Type B pancreatic cell (in vitro differentiated cells): ENCODE results near the gene IER5. TPM values are rescaled to one million over a fixed set of nuclear protein-coding genes. Genes with fewer than 3 reads are reported as not detected.

Source experiments
- DNase-seq: peaks from one replicate; pipeline ENCODE4 v3.0.0; 2021; ENCODE audit warnings: mixed read lengths; ENCODE audit not compliant: unreplicated experiment; ENCODE audit errors: extremely low spot score
- H3K27ac Mint-ChIP-seq: 2 replicates; pipeline ENCODE4 v1.8.0; 2021; ENCODE audit warnings: mild to moderate bottlenecking, mixed read lengths
- H3K27me3 Mint-ChIP-seq: 2 replicates; pipeline ENCODE4 v1.8.0; 2021; ENCODE audit warnings: mixed read lengths
- H3K36me3 Mint-ChIP-seq: 2 replicates; pipeline ENCODE4 v1.8.0; 2021; ENCODE audit warnings: mixed read lengths
- H3K4me1 Mint-ChIP-seq: one replicate; pipeline ENCODE4 v1.8.0; 2021; ENCODE audit warnings: mixed read lengths; ENCODE audit not compliant: unreplicated experiment
- H3K4me3 Mint-ChIP-seq: 2 replicates; pipeline ENCODE4 v1.8.0; 2021; ENCODE audit warnings: mild to moderate bottlenecking, mixed read lengths
- H3K9me3 Mint-ChIP-seq: 2 replicates; pipeline ENCODE4 v1.8.0; 2021; ENCODE audit warnings: mixed read lengths
- total RNA-seq: library from RNA; stranded (reverse); gene quantifications from 2 replicates; pipeline ENCODE4 v1.2.1, GENCODE V29; 2021; ENCODE audit warnings: low replicate concordance
- TF ChIP-seq, protein P1 (sequence below): fragments of 200-600 bp; sonication (generic); conservative IDR thresholded peaks from 2 replicates; pipeline ENCODE4 v1.5.0; 2021; ENCODE audit warnings: antibody characterized with exemption, mild to moderate bottlenecking

IER5 gene
- total RNA-seq, 1 donor from 2014 or later, result 16.6 TPM

DNA sequence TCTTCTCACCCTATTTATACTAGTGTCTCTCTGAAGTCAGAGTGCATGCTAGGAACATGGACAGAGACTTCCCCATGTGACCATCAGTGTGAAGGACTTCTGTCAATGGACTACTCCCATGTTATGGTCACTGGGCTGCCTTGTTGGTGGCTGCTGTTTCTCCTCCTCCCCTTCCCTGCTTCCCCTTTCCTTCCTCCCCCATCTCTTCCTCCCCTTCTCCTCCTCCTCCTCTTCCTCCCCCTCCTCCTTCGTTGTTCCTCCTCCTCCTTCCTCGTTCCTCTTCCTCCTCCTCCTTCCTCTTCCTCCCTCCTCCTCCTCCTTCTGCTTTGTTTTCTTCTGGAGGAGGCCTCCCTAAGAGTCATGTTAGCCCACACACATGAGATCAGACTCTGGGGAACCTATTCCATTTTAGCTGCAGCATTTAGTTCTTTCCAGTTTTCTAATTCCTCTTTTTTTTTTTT lies 35.8 kb downstream of the IER5 start:
- no peak overlapping the region for H3K4me3 Mint-ChIP-seq
- H3K9me3 Mint-ChIP-seq, result peaks cover 4% of the 10 kb centered on the region
- no peak overlapping the region for H3K27ac Mint-ChIP-seq
- H3K4me1 Mint-ChIP-seq, result peaks cover 41% of the 10 kb centered on the region
- TF ChIP-seq, protein P1, sequence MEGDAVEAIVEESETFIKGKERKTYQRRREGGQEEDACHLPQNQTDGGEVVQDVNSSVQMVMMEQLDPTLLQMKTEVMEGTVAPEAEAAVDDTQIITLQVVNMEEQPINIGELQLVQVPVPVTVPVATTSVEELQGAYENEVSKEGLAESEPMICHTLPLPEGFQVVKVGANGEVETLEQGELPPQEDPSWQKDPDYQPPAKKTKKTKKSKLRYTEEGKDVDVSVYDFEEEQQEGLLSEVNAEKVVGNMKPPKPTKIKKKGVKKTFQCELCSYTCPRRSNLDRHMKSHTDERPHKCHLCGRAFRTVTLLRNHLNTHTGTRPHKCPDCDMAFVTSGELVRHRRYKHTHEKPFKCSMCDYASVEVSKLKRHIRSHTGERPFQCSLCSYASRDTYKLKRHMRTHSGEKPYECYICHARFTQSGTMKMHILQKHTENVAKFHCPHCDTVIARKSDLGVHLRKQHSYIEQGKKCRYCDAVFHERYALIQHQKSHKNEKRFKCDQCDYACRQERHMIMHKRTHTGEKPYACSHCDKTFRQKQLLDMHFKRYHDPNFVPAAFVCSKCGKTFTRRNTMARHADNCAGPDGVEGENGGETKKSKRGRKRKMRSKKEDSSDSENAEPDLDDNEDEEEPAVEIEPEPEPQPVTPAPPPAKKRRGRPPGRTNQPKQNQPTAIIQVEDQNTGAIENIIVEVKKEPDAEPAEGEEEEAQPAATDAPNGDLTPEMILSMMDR, result no peak
- H3K36me3 Mint-ChIP-seq, result no peaks in the 10 kb centered on the region
- DNase-seq, result no peak
- H3K27me3 Mint-ChIP-seq, result peaks cover 4% of the 10 kb centered on the region

DNA sequence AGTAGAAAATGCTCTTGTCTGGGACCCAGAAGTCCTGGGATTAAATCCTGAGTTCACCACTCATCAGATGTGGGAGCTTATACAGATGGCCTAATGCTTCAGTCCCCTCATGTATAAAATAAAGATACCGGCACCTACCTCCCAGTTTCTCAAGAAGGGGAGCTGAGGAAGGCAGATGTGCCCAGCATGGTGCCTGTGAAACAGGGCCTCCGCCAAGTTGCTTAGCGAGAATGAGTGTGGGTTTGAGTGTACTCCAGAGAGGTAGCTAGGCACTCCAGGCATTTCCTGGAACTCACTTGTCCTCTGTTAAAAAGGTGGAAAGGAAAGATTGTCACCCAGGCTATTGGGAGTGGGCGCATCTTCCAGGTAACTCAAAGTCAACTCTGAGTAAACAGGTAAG lies 37.8 kb downstream of the IER5 start:
- Mint-ChIP-seq H3K9me3 (no peaks in the 10 kb centered on the region), H3K36me3 (no peaks in the 10 kb centered on the region), H3K27ac (peak overlapping the region; percentile 73), H3K27me3 (peaks cover 4% of the 10 kb centered on the region), H3K4me3 (no peak overlapping the region), H3K4me1 (peaks cover 35% of the 10 kb centered on the region)
- TF ChIP-seq, protein P1, result no peak
- DNase-seq, result no peak

DNA sequence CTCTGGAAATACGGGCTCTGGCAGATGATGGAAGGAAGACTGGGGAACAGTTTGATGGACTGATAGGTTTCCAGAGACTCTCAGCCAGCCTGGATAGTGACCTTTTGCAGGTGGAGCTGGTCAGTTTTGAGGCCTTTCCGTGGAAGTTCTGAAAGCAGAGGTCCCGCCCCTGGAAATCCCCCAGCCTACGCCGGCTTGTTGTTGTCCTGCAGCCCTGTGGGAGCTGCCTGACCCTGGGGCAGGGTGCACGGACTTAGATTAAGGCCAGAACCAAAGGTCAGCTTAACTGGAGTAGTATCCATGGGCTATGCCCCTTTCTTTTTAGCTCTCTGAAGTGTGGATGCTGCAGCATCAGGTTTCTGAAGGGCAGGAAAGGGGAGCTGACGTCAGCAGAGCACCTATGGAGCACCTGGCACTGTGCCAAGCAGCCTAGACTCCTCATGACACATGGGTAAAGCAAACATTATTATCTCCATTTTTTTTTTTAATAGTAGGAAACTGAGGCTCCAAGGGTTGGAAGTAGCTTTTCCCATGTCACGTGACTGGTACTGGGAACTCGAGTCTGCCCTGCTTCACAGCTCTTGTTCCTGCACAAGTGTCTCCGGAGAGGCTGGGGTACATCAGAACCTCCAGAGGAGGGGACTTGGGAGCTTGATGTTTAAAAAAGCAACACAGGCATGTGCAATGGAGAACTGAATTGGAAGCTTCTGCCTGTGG lies 38.5 kb downstream of the IER5 start:
- no peak overlapping the region for H3K4me3 Mint-ChIP-seq
- peak overlapping the region; percentile 73 for H3K27ac Mint-ChIP-seq
- no peak for DNase-seq
- no peaks in the 10 kb centered on the region for H3K36me3 Mint-ChIP-seq
- H3K4me1 Mint-ChIP-seq, result peaks cover 34% of the 10 kb centered on the region
- TF ChIP-seq, protein P1, result no peak
- peaks cover 4% of the 10 kb centered on the region for H3K27me3 Mint-ChIP-seq
- H3K9me3 Mint-ChIP-seq, result no peaks in the 10 kb centered on the region

DNA sequence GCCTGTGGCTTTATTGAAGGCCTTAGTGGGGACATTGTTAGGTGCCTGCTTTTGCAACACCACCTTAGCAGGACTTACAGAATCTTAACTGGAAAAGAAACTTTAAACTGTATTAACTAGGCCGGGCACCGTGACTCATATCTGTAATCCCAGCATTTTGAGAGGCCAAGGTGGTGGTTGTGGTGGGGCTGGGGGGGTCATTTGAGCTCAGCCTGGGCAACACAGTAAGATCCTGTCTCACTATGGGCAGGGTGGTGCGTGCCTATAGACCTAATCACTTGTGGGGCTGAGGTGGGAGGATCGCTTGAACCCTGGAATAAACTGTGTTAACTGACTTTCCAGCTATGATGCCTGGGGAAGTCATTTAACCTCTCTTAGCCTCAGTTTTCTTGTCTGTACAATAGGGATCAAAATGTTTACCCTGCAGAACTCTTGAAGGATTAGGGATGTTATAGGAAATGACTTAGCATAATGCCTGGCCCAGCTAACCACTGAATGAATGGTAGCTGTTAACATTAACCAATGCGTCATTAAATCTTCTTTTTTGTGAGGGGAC lies 39.5 kb downstream of the IER5 start:
- H3K27ac Mint-ChIP-seq, result no peak overlapping the region
- H3K9me3 Mint-ChIP-seq, result no peaks in the 10 kb centered on the region
- H3K4me1 Mint-ChIP-seq, result peaks cover 34% of the 10 kb centered on the region
- DNase-seq, result no peak
- peaks cover 4% of the 10 kb centered on the region for H3K27me3 Mint-ChIP-seq
- no peak overlapping the region for H3K4me3 Mint-ChIP-seq
- no peaks in the 10 kb centered on the region for H3K36me3 Mint-ChIP-seq
- TF ChIP-seq, protein P1, result no peak

DNA sequence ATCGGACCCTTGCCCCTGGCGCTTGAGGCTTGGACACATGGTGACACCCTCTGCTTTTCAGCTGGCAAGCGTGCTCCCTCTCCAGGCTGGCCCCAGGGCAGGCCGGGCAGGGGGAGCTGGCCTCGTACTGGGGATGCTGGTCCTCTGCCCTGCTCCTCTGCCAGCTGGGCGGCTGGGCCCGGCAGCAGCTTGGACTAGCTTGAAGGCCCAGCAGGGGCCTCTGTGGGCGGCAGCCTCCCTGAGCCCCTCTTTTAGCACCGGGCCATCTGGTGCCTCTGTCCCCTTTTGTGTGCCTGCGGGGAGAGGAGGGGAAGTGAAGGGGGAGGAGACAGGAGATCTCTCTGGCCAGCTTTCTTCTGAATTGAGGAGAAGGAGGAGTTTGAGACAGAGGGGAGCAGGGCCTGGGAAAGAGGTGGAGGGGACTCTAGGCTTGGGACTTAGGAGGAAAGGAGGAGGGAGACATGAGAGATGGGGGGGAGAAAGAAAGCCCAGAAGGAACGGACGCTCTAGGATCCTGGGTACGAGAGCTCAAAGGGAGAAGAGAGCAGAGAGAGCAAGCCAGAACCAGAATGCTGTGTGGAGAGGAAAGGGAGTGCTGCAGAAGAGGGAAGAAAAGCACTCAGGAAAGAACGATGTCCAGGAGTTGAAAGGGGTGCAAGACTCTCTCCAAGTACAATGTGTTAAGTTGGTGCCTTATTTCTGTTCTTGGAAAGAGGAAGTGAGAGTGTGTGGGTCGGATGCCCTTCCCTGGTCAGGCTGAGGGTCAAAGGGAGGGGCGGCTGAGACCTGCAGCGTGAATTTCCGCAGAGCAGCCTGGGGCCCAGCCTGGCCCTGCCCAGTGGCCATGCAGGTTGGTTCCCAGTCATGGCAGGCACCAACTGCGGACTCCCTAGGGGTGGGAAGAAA lies 40.3 kb downstream of the IER5 start:
- Mint-ChIP-seq H3K27ac (peak overlapping the region; percentile 69), H3K27me3 (peaks cover 4% of the 10 kb centered on the region), H3K36me3 (no peaks in the 10 kb centered on the region), H3K4me3 (no peak overlapping the region), H3K4me1 (peaks cover 40% of the 10 kb centered on the region), H3K9me3 (no peaks in the 10 kb centered on the region)
- TF ChIP-seq, protein P1, result no peak
- DNase-seq, result no peak
